BLaER1 treated with 17β-estradiol and CSF1 and Interleukin-3, amounts not matched to agents 10 nM and 100 nM (cell line): ENCODE results near the gene MAGI2.

Source experiments
- H3K27ac ChIP-seq, 11 experiments: shearing (Covaris generic); formaldehyde crosslinking; 2 replicates each; pipeline ENCODE4 v1.8.1; 2022
- H3K27me3 ChIP-seq, 11 experiments: shearing (Covaris generic); formaldehyde crosslinking; 2 replicates each; pipeline ENCODE4 v1.8.1; 2022
- H3K36me3 ChIP-seq, 11 experiments: shearing (Covaris generic); formaldehyde crosslinking; 2 replicates each; pipeline ENCODE4 v1.8.1; 2022
- H3K4me1 ChIP-seq, 10 experiments: shearing (Covaris generic); formaldehyde crosslinking; 2 replicates each; pipeline ENCODE4 v1.8.1; 2022
- H3K4me2 ChIP-seq, 11 experiments: shearing (Covaris generic); formaldehyde crosslinking; 2 replicates each; pipeline ENCODE4 v1.8.1; 2022
- H3K4me3 ChIP-seq, 10 experiments: shearing (Covaris generic); formaldehyde crosslinking; 2 replicates each; pipeline ENCODE4 v1.8.1; 2022
- H3K9ac ChIP-seq, 11 experiments: shearing (Covaris generic); formaldehyde crosslinking; 2 replicates each; pipeline ENCODE4 v1.8.1; 2022
- H3K9me3 ChIP-seq, 11 experiments: shearing (Covaris generic); formaldehyde crosslinking; replicated peaks in 1 of 11; 2 replicates each; pipeline ENCODE4 v1.8.1; 2022
- H4K20me1 ChIP-seq, 11 experiments: shearing (Covaris generic); formaldehyde crosslinking; 2 replicates each; pipeline ENCODE4 v1.8.1; 2022
- Cebpa-rat ChIP-seq, 11 experiments: shearing (Covaris generic); IDR thresholded peaks; 2 replicates each; pipeline ENCODE4 v1.8.1; 2022

MAGI2 gene

GRCh38 chr7:79400222-79400621 lies 53.2 kb downstream of the MAGI2 start:
- TF ChIP-seq Cebpa-rat (IDR thresholded peaks at IDR 0.05): no peak
- Histone ChIP-seq H4K20me1 (no peaks in the 10 kb centered on the region), H3K4me3 (no peak overlapping the region), H3K9ac (no peak overlapping the region), H3K4me2 (no peak overlapping the region), H3K27ac (no peak overlapping the region), H3K4me1 (no peaks in the 10 kb centered on the region), H3K9me3 (no peaks in the 10 kb centered on the region), H3K27me3 (no peaks in the 10 kb centered on the region), H3K36me3 (no peaks in the 10 kb centered on the region)

GRCh38 chr7:79398138-79398749 lies 55.2 kb downstream of the MAGI2 start:
- Histone ChIP-seq H3K9ac (no peak overlapping the region), H3K36me3 (no peaks in the 10 kb centered on the region), H3K4me3 (no peak overlapping the region), H3K4me1 (no peaks in the 10 kb centered on the region), H3K27me3 (no peaks in the 10 kb centered on the region), H4K20me1 (no peaks in the 10 kb centered on the region), H3K4me2 (no peak overlapping the region), H3K27ac (no peak overlapping the region), H3K9me3 (no peaks in the 10 kb centered on the region)
- TF ChIP-seq Cebpa-rat (IDR thresholded peaks at IDR 0.05): no peak

- Histone ChIP-seq H3K36me3 (no peaks in the 10 kb centered on the region), H3K4me2 (no peak overlapping the region), H3K27me3 (no peaks in the 10 kb centered on the region), H3K4me1 (no peaks in the 10 kb centered on the region), H3K4me3 (no peak overlapping the region), H4K20me1 (no peaks in the 10 kb centered on the region), H3K9ac (no peak overlapping the region), H3K27ac (no peak overlapping the region), H3K9me3 (no peaks in the 10 kb centered on the region)
- TF ChIP-seq Cebpa-rat (IDR thresholded peaks at IDR 0.05): no peak
Observed at GRCh38 chr7:79386688-79387422, 66.6 kb downstream of the MAGI2 start.

GRCh38 chr7:79381921-79382320 lies 71.5 kb downstream of the MAGI2 start:
- no peak overlapping the region for H3K9ac ChIP-seq

GRCh38 chr7:79377097-79377496 lies 76.4 kb downstream of the MAGI2 start:
- no peaks in the 10 kb centered on the region for H3K4me1 ChIP-seq
- H3K9me3 ChIP-seq: no peaks in the 10 kb centered on the region
- no peaks in the 10 kb centered on the region for H3K36me3 ChIP-seq
- H4K20me1 ChIP-seq: no peaks in the 10 kb centered on the region
- no peak overlapping the region for H3K4me2 ChIP-seq
- H3K4me3 ChIP-seq: no peak overlapping the region
- H3K27me3 ChIP-seq: no peaks in the 10 kb centered on the region
- no peak for TF ChIP-seq Cebpa-rat (IDR thresholded peaks at IDR 0.05)
- H3K9ac ChIP-seq: no peak overlapping the region
- H3K27ac ChIP-seq: no peak overlapping the region

More at GRCh38 chr7:79381921-79382320, 71.5 kb downstream of the MAGI2 start:
- TF ChIP-seq Cebpa-rat (IDR thresholded peaks at IDR 0.05): no peak
- H3K9me3 ChIP-seq: no peaks in the 10 kb centered on the region
- no peaks in the 10 kb centered on the region for H3K4me1 ChIP-seq
- H3K27ac ChIP-seq: no peak overlapping the region
- H3K36me3 ChIP-seq: no peaks in the 10 kb centered on the region
- no peak overlapping the region for H3K4me3 ChIP-seq
- H4K20me1 ChIP-seq: no peaks in the 10 kb centered on the region
- no peaks in the 10 kb centered on the region for H3K27me3 ChIP-seq
- H3K4me2 ChIP-seq: no peak overlapping the region

- Histone ChIP-seq H3K4me2 (no peak overlapping the region), H3K9me3 (no peaks in the 10 kb centered on the region), H3K36me3 (no peaks in the 10 kb centered on the region), H3K9ac (no peak overlapping the region), H4K20me1 (no peaks in the 10 kb centered on the region), H3K4me1 (no peaks in the 10 kb centered on the region), H3K4me3 (no peak overlapping the region), H3K27me3 (no peaks in the 10 kb centered on the region), H3K27ac (no peak overlapping the region)
- no peak for TF ChIP-seq Cebpa-rat (IDR thresholded peaks at IDR 0.05)
Observed at GRCh38 chr7:79376299-79377025, 77.0 kb downstream of the MAGI2 start.

GRCh38 chr7:79361214-79361613 lies 92.3 kb downstream of the MAGI2 start:
- Histone ChIP-seq H3K4me1 (no peaks in the 10 kb centered on the region), H3K4me3 (no peak overlapping the region), H3K9me3 (no peaks in the 10 kb centered on the region), H3K9ac (no peak overlapping the region), H3K36me3 (no peaks in the 10 kb centered on the region), H3K27me3 (no peaks in the 10 kb centered on the region), H4K20me1 (no peaks in the 10 kb centered on the region), H3K4me2 (no peak overlapping the region), H3K27ac (no peak overlapping the region)
- no peak for TF ChIP-seq Cebpa-rat (IDR thresholded peaks at IDR 0.05)

- Histone ChIP-seq H3K4me1 (no peaks in the 10 kb centered on the region), H3K27ac (no peak overlapping the region), H4K20me1 (no peaks in the 10 kb centered on the region), H3K9me3 (no peaks in the 10 kb centered on the region), H3K4me2 (no peak overlapping the region), H3K27me3 (no peaks in the 10 kb centered on the region), H3K9ac (no peak overlapping the region), H3K4me3 (no peak overlapping the region), H3K36me3 (no peaks in the 10 kb centered on the region)
- TF ChIP-seq Cebpa-rat (IDR thresholded peaks at IDR 0.05): no peak
Observed at GRCh38 chr7:79359827-79360226, 93.6 kb downstream of the MAGI2 start.

GRCh38 chr7:79357101-79357500 lies 96.4 kb downstream of the MAGI2 start:
- Histone ChIP-seq H3K4me2 (no peak overlapping the region), H3K27ac (no peak overlapping the region), H3K9ac (no peak overlapping the region), H3K4me3 (no peak overlapping the region), H3K4me1 (no peaks in the 10 kb centered on the region), H3K27me3 (no peaks in the 10 kb centered on the region), H3K36me3 (no peaks in the 10 kb centered on the region), H3K9me3 (no peaks in the 10 kb centered on the region), H4K20me1 (no peaks in the 10 kb centered on the region)
- TF ChIP-seq Cebpa-rat (IDR thresholded peaks at IDR 0.05): no peak
